Measurements from ENCODE around the gene OLFML3.

DNA sequence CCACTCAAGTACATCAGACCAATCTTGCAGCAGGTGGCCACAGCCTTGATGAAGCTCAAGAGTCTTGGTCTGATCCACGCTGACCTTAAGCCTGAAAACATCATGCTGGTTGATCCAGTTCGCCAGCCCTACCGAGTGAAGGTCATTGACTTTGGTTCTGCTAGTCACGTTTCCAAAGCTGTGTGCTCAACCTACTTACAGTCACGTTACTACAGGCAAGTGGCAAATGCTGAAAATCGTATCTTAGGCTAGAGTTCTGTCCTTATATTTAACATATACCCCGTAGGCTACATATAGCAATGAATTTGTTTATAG is 38.1 kb upstream of the OLFML3 start:
- TF ChIP-seq, protein P1, sequence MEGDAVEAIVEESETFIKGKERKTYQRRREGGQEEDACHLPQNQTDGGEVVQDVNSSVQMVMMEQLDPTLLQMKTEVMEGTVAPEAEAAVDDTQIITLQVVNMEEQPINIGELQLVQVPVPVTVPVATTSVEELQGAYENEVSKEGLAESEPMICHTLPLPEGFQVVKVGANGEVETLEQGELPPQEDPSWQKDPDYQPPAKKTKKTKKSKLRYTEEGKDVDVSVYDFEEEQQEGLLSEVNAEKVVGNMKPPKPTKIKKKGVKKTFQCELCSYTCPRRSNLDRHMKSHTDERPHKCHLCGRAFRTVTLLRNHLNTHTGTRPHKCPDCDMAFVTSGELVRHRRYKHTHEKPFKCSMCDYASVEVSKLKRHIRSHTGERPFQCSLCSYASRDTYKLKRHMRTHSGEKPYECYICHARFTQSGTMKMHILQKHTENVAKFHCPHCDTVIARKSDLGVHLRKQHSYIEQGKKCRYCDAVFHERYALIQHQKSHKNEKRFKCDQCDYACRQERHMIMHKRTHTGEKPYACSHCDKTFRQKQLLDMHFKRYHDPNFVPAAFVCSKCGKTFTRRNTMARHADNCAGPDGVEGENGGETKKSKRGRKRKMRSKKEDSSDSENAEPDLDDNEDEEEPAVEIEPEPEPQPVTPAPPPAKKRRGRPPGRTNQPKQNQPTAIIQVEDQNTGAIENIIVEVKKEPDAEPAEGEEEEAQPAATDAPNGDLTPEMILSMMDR (IDR thresholded peaks at IDR 0.05; ENCODE audit: low read length), result no peak
- TF ChIP-seq EZH2 (optimal IDR thresholded peaks at IDR 0.05; ENCODE audit: low read depth, low read length), result no peak

Data from MM.1S (cell line).